ENCODE data around the gene SLC9A9. TPM values are rescaled to one million over a fixed set of nuclear protein-coding genes. Genes with fewer than 3 reads are reported as not detected.

SLC9A9 gene
- total and polyA plus RNA-seq, 8 donors, result 0.28 to 5.9 (median 0.75) TPM

- no peak for FAIRE-seq
- Histone ChIP-seq H3K4me1 (no peaks in the 10 kb centered on the region), H3K9me3 (no peaks in the 10 kb centered on the region), H3K27me3 (no peaks in the 10 kb centered on the region), H3K36me3 (no peaks in the 10 kb centered on the region), H3K27ac (no peak overlapping the region), H3K4me3 (no peak overlapping the region)
- intact Hi-C loops (cut with DNase I), result no loop called here
- ATAC-seq, result no peak
- WGBS, 2 donors, result 27 to 43% methylated on average over 1 of the region's 1 CpG
- TF ChIP-seq, protein P1, sequence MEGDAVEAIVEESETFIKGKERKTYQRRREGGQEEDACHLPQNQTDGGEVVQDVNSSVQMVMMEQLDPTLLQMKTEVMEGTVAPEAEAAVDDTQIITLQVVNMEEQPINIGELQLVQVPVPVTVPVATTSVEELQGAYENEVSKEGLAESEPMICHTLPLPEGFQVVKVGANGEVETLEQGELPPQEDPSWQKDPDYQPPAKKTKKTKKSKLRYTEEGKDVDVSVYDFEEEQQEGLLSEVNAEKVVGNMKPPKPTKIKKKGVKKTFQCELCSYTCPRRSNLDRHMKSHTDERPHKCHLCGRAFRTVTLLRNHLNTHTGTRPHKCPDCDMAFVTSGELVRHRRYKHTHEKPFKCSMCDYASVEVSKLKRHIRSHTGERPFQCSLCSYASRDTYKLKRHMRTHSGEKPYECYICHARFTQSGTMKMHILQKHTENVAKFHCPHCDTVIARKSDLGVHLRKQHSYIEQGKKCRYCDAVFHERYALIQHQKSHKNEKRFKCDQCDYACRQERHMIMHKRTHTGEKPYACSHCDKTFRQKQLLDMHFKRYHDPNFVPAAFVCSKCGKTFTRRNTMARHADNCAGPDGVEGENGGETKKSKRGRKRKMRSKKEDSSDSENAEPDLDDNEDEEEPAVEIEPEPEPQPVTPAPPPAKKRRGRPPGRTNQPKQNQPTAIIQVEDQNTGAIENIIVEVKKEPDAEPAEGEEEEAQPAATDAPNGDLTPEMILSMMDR (IDR thresholded peaks at IDR 0.05), result no peak
- no peak for DNase-seq
Observed at GRCh38 chr3:143496191-143496590, 352.1 kb downstream of the SLC9A9 start.

- intact Hi-C loops (cut with DNase I), result no loop called here
- Histone ChIP-seq H3K27me3 (no peaks in the 10 kb centered on the region), H3K4me1 (no peaks in the 10 kb centered on the region), H3K4me3 (no peak overlapping the region), H3K36me3 (no peaks in the 10 kb centered on the region), H3K9me3 (no peaks in the 10 kb centered on the region), H3K27ac (no peak overlapping the region)
- DNase-seq, result no peak
- no peak for FAIRE-seq
- WGBS, 2 donors, result 61% methylated on average over 2 of the region's 2 CpGs
- ATAC-seq, result no peak
- TF ChIP-seq, protein P1 (IDR thresholded peaks at IDR 0.05), result no peak
Observed at GRCh38 chr3:143495527-143495926, 352.7 kb downstream of the SLC9A9 start.

DNA sequence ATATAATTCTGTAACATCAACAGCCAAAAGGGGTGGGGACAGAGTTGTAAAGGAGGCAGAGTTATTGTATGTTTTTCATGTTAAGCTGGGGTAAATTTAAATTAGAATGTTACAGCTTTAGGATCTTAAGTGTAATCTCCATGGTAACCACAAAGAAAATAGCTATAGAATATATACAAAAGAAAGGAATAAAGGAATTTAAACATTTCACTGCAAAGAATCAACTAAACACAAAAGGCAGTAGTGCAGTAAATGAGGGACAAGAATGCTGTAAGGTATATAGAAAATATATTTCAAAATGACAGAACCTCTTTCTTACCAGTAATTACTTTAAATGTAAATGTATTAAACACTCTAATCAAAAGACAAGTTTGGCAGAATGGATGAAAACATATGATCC is 361.7 kb downstream of the SLC9A9 start:
- no peak for FAIRE-seq
- TF ChIP-seq, protein P1 (IDR thresholded peaks at IDR 0.05), result no peak
- DNase-seq, result no peak
- ATAC-seq, result no peak
- no peaks in the 10 kb centered on the region for H3K27me3 ChIP-seq
- H3K36me3 ChIP-seq, result no peaks in the 10 kb centered on the region
- no peak overlapping the region for H3K4me3 ChIP-seq
- H3K9me3 ChIP-seq, result no peaks in the 10 kb centered on the region
- no peak overlapping the region for H3K27ac ChIP-seq
- no peaks in the 10 kb centered on the region for H3K4me1 ChIP-seq
- intact Hi-C loops (cut with DNase I), result no loop called here

- H3K9me3 ChIP-seq, result no peaks in the 10 kb centered on the region
- ATAC-seq (no peak), FAIRE-seq (no peak), DNase-seq (no peak)
- H3K4me1 ChIP-seq, result peaks cover 0 to 2% (median 0%) of the 10 kb centered on the region in 3 donors
- H3K36me3 ChIP-seq, result no peaks in the 10 kb centered on the region
- intact Hi-C loops (cut with DNase I), result no loop called here
- no peak overlapping the region for H3K4me3 ChIP-seq
- 56 to 66% methylated on average over 4 of the region's 4 CpGs for WGBS, 2 donors
- H3K27me3 ChIP-seq, result no peaks in the 10 kb centered on the region
- TF ChIP-seq, protein P1 (IDR thresholded peaks at IDR 0.05), result no peak
- H3K27ac ChIP-seq, result no peak overlapping the region
Observed at GRCh38 chr3:143484846-143485512, 363.3 kb downstream of the SLC9A9 start.

GRCh38 chr3:143483214-143483613 is 365.1 kb downstream of the SLC9A9 start:
- no peaks in the 10 kb centered on the region for H3K36me3 ChIP-seq
- intact Hi-C loops (cut with DNase I), result no loop called here
- DNase-seq (no peak), ATAC-seq (no peak), FAIRE-seq (no peak)
- no peaks in the 10 kb centered on the region for H3K27me3 ChIP-seq
- H3K27ac ChIP-seq, result no peak overlapping the region
- TF ChIP-seq, protein P1 (IDR thresholded peaks at IDR 0.05), result no peak
- H3K4me1 ChIP-seq, result peaks cover 0 to 3% (median 0%) of the 10 kb centered on the region in 3 donors
- no peaks in the 10 kb centered on the region for H3K9me3 ChIP-seq
- H3K4me3 ChIP-seq, result no peak overlapping the region
